RPMI7951 (cell line): ENCODE data around the gene FAP. TPM values are rescaled to one million over a fixed set of nuclear protein-coding genes. Genes with fewer than 3 reads are reported as not detected.

ENCODE experiments used
- DNase-seq: peaks from one replicate; pipeline ENCODE4 v3.0.0-alpha.2; 2012; ENCODE audit warnings: low read depth
- total RNA-seq: library from RNA; depleted of rRNA; stranded (reverse); fragments of >200 nt; shearing (Covaris generic); gene quantifications from 2 replicates; pipeline ENCODE4 v1.2.3, GENCODE V29; 2014; rRNA removed

Gene FAP, protein sequence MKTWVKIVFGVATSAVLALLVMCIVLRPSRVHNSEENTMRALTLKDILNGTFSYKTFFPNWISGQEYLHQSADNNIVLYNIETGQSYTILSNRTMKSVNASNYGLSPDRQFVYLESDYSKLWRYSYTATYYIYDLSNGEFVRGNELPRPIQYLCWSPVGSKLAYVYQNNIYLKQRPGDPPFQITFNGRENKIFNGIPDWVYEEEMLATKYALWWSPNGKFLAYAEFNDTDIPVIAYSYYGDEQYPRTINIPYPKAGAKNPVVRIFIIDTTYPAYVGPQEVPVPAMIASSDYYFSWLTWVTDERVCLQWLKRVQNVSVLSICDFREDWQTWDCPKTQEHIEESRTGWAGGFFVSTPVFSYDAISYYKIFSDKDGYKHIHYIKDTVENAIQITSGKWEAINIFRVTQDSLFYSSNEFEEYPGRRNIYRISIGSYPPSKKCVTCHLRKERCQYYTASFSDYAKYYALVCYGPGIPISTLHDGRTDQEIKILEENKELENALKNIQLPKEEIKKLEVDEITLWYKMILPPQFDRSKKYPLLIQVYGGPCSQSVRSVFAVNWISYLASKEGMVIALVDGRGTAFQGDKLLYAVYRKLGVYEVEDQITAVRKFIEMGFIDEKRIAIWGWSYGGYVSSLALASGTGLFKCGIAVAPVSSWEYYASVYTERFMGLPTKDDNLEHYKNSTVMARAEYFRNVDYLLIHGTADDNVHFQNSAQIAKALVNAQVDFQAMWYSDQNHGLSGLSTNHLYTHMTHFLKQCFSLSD
- 142 and 170 TPM in 2 replicates for total RNA-seq

GRCh38 chr2:162243294-162243693 is at the start of gene FAP:
Gene FAP (minus strand): TSS chr2:162243445. CDS start chr2:162243327, 118 bp downstream.
- peak; percentile 96 for DNase-seq

DNA sequence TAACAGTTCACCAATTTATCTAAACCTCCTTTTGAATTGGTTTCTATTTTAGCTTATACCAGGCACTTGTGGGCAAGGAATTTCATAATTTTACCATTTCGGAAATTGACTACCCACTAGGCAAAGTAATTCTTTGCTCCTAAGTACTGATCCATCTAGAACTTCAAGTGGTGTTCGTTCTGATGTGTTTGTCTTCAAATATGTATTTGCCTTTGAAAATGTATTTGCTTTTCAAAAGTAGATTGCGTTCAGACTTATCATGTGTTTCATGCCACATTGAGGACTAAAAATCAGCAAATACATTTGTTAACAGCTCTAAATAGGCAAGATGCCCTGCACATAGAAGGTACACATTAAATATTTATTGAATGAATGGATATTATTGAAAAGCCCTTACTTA is 48.5 kb upstream of the FAP start:
- DNase-seq = no peak

- peak; percentile 36 for DNase-seq
Observed at GRCh38 chr2:162282765-162283425, 39.6 kb upstream of the FAP start.

- DNase-seq = no peak
Observed at GRCh38 chr2:162280654-162281053, 37.4 kb upstream of the FAP start.

DNA sequence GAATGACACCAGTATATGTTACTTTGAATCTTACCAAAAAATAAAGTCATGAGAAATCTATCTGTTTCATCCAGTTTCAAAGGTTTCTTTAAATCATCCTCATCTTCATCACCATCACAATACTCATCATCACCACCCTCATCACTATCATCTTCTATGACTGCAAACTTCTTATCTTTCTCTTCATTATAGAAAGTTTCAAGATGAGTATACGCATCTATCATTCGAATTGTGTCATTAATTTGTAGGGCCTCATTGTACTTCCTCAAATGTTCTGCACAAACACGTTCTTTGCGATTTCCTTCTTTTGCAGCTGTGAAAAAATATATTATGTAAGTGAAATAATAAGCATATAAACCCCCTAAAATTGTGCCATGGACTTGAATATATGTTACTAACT is 34.1 kb upstream of the FAP start:
- DNase-seq = no peak

GRCh38 chr2:162267996-162268395 is 24.8 kb upstream of the FAP start:
- DNase-seq = no peak

DNA sequence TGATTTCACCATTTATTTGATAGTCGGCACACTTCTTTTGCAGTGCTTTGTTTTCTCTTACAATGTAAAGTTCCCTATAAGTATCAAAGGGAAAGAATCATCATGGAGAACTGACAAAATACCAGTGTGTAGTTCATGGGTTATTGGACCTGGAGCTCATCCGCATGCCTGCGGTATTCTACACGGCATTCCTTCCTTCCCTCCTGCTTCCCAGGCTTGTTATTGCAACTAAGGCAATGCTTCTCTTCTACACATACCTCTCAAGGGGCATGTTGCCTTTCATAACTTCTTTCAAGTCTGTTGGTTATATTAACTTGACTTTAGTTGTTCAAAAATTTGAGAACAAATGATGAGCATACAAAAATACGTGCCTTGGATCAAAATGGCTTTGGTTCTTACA is 24.3 kb upstream of the FAP start:
- DNase-seq = no peak

- no peak for DNase-seq
Observed at GRCh38 chr2:162266460-162266760, 23.2 kb upstream of the FAP start.

GRCh38 chr2:162265666-162266459 is 22.6 kb upstream of the FAP start:
- peak; percentile 83 for DNase-seq

GRCh38 chr2:162261032-162261945 is 18.0 kb upstream of the FAP start:
- peak; percentile 90 for DNase-seq

DNA sequence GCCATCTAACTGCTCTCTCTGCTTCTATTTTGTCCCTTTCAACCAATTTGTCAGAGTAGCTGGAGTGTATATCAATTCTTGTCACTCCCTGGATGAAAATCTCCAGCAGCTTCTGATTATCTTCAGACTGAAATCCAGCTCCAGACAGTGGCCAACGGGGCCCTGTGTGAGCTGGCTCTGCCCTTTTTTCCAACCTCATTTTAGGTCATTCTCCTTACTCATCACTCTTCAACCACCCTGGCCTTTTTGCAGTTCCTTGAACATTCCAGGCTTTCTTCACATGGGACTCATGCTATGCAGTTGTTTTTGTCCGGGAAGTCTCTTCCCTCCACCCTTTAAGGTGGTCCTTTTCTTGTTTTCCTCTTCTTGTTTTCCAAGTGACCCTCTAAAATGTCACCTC is 15.4 kb upstream of the FAP start:
- peak; percentile 55 for DNase-seq

GRCh38 chr2:162258169-162258568 is 14.9 kb upstream of the FAP start:
- DNase-seq = peak; percentile 76

- peak; percentile 38 for DNase-seq
Observed at GRCh38 chr2:162257425-162257824, 14.2 kb upstream of the FAP start.

- DNase-seq = peak; percentile 48
Observed at GRCh38 chr2:162256591-162256991, 13.3 kb upstream of the FAP start.

DNA sequence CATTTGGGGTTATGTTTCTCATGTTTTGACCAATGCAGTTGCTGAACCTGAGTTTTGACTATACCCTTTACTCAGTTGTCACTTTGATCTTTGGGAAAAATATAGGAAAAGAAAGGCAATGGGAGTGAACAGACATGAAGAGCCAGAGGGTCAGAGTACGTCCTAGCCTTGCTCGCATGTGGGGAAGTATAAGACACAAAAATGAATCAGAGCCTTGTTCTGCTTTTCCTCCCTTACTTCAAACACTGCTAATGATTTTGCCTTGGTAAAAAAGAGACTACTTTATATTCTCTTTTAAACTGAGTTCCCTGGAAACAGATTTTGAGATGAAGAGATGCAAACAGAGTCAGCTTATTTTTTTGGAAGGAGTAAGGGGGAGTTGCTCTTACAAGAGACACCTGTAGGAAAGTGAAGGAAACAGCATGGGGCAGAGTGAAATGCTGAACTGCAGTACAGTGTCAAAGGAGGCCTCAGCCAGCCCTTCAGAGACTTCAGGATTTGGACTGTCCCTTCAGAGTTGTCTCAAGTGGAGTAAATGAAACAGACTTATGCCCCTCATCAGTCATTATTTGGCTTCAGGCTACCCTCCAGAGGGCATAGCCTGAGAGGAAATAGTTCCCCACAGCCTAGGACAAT is 11.1 kb upstream of the FAP start:
- no peak for DNase-seq

- DNase-seq = no peak
Observed at GRCh38 chr2:162253435-162253834, 10.2 kb upstream of the FAP start.

- no peak for DNase-seq
Observed at GRCh38 chr2:162252153-162252552, 8.9 kb upstream of the FAP start.

GRCh38 chr2:162245781-162246180 is 2.5 kb upstream of the FAP start:
- peak; percentile 78 for DNase-seq

DNA sequence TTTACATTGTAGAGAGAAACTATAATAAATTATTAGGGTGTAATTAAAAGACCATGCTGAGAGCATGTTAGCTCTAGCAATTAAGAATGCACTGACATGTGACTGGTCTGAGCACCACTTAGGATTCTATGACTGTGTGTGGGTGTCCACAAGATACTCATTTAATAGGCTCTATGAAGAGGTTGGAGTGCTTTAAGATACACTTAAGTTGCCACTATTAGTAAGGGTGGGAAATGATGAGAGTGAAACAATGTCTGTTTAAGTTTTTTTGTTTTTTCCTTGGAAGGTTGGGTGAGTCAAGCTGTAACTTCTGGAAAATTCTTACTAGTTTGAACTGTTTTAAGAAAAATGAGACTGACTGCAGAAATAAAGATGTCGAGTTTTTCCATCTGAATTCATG is 1.8 kb upstream of the FAP start:
- peak; percentile 36 for DNase-seq

DNA sequence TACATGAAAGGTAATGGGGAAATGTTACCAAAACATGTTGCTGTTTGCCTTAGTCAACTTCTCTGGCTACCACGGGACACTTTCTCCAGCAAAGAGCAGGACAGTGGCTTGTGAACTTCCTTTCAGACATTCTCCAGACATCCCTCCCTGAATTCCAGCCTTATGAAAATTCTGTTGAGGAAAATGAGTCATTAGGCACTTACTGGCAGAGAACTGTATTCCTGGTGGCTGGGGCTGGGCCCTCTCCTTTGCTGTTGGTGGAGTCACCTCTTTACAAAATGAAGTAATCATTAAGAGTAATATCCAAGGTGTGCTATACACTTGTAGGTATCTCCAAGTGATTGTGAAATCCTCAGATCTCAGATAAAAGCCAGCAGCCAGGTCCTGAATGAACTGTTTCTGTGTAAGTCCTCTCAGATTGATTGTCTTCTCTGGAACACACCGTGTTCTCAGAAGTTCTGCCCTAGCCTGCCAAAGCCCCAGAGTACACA is 1.3 kb upstream of the FAP start:
- DNase-seq = peak; percentile 94
